Esophagus (tissue), 2 donors: Measurements from ENCODE around the gene GPR42. TPM values are rescaled to one million over a fixed set of nuclear protein-coding genes. Genes with fewer than 3 reads are reported as not detected.
"Not testable (repeated sequence)": the region's sequence is repeated elsewhere in the genome, so short reads cannot be mapped to it uniquely, and the experiment has no call there.

Experiments used
- H3K27ac ChIP-seq, 2 donors: one replicate each; pipeline ENCODE4 v1.5.1; 2013; ENCODE audit warnings: low read depth in 2 of 2, mild to moderate bottlenecking in 2 of 2, inconsistent platforms in 1 of 2, low read length in 1 of 2, moderate library complexity in 1 of 2
- H3K27me3 ChIP-seq, 2 donors: one replicate each; pipeline ENCODE4 v1.6.1; 2013; ENCODE audit warnings: low read length in 2 of 2, control low read depth in 1 of 2, mild to moderate bottlenecking in 1 of 2; ENCODE audit not compliant: insufficient read depth in 2 of 2, control insufficient read depth in 1 of 2
- H3K36me3 ChIP-seq, 2 donors: one replicate each; pipeline ENCODE4 v1.6.1; 2013; ENCODE audit warnings: low read length in 1 of 2; ENCODE audit not compliant: control insufficient read depth in 2 of 2, insufficient read depth in 2 of 2
- H3K4me1 ChIP-seq, 2 donors: one replicate each; pipeline ENCODE4 v1.6.1; 2013; ENCODE audit warnings: low read length in 1 of 2; ENCODE audit not compliant: control insufficient read depth in 2 of 2, insufficient read depth in 2 of 2
- H3K4me3 ChIP-seq, 2 donors: one replicate each; pipeline ENCODE4 v1.5.1; 2013; ENCODE audit warnings: low read length in 2 of 2, mild to moderate bottlenecking in 2 of 2, low read depth in 1 of 2, moderate library complexity in 1 of 2
- H3K9me3 ChIP-seq, 2 donors: one replicate each; pipeline ENCODE4 v1.6.1; 2013; ENCODE audit warnings: mild to moderate bottlenecking in 2 of 2, low read depth in 1 of 2, low read length in 1 of 2, moderate library complexity in 1 of 2; ENCODE audit not compliant: control insufficient read depth in 2 of 2, insufficient read depth in 1 of 2
- WGBS, 2 donors: extraction: QIAGEN DNeasy Blood & Tissue Kit; methylation state at CpG; one replicate each; pipeline ENCODE4 v1.1.7; 2013; 5-methylcytosine and 5-hydroxymethylcytosine counted together
- polyA plus RNA-seq, 2 donors: library from polyadenylated mRNA; stranded (reverse); fragments of 200-250 nt; gene quantifications; one replicate each; pipeline ENCODE4 v1.2.3, GENCODE V29; 2013
- donor health status: healthy with polysubstance abuse.
- donor health status: Bipolar disorder and iron deficiency.

Gene GPR42
- polyA plus RNA-seq, 2 donors = not detected

GRCh38 chr19:35352448-35353304 is 18.2 kb upstream of the GPR42 start:
- Histone ChIP-seq H3K36me3 (no peaks in the 10 kb centered on the region), H3K27ac (no peak overlapping the region), H3K27me3 (no peaks in the 10 kb centered on the region), H3K4me3 (no peak overlapping the region), H3K4me1 (no peaks in the 10 kb centered on the region), H3K9me3 (no peaks in the 10 kb centered on the region)
- 31 to 35% methylated on average over 32 of the region's 32 CpGs for WGBS, 2 donors

- WGBS, 2 donors = 64 to 69% methylated on average over 9 of the region's 9 CpGs
- H3K36me3 ChIP-seq = no peaks in the 10 kb centered on the region
- H3K27ac ChIP-seq = no peak overlapping the region
- no peaks in the 10 kb centered on the region for H3K9me3 ChIP-seq
- H3K4me3 ChIP-seq = no peak overlapping the region
- H3K4me1 ChIP-seq = peaks cover 0 to 2% of the 10 kb centered on the region in 2 donors
- no peaks in the 10 kb centered on the region for H3K27me3 ChIP-seq
Observed at GRCh38 chr19:35353635-35354034, 17.2 kb upstream of the GPR42 start.

- Histone ChIP-seq H3K36me3 (no peaks in the 10 kb centered on the region), H3K27ac (no peak overlapping the region), H3K4me1 (peaks cover 0 to 2% of the 10 kb centered on the region in 2 donors), H3K4me3 (no peak overlapping the region), H3K9me3 (no peaks in the 10 kb centered on the region), H3K27me3 (no peaks in the 10 kb centered on the region)
- 81 to 83% methylated on average over 8 of the region's 8 CpGs for WGBS, 2 donors
Observed at GRCh38 chr19:35354898-35355297, 16.0 kb upstream of the GPR42 start.

GRCh38 chr19:35355791-35356460 is 14.9 kb upstream of the GPR42 start:
- 38 to 53% methylated on average over 6 of the region's 6 CpGs for WGBS, 2 donors
- no peaks in the 10 kb centered on the region for H3K36me3 ChIP-seq
- no peak overlapping the region for H3K4me3 ChIP-seq
- peaks cover 0 to 2% of the 10 kb centered on the region in 2 donors for H3K4me1 ChIP-seq
- H3K27me3 ChIP-seq = no peaks in the 10 kb centered on the region
- no peaks in the 10 kb centered on the region for H3K9me3 ChIP-seq
- H3K27ac ChIP-seq = no peak overlapping the region

GRCh38 chr19:35357867-35358573 is 12.8 kb upstream of the GPR42 start, which contains the start of gene FFAR3:
FFAR3 (plus strand) TSS chr19:35358460; CDS start chr19:35358891, 431 bp downstream.
- Histone ChIP-seq H3K27me3 (peaks cover 0 to 2% of the 10 kb centered on the region in 2 donors), H3K9me3 (no peaks in the 10 kb centered on the region), H3K4me3 (no peak within 1 kb of the TSS), H3K36me3 (no peaks in the 10 kb centered on the region), H3K4me1 (peaks cover 0 to 2% of the 10 kb centered on the region in 2 donors), H3K27ac (no peak within 1 kb of the TSS)
- WGBS, 2 donors = 51 to 55% methylated on average over 18 of the region's 18 CpGs

GRCh38 chr19:35358834-35359233 is 12.0 kb upstream of the GPR42 start:
- H3K4me3 ChIP-seq, H3K27me3 ChIP-seq, H3K27ac ChIP-seq, H3K36me3 ChIP-seq, H3K9me3 ChIP-seq, H3K4me1 ChIP-seq: not testable (repeated sequence)
- 72% methylated on average over 8 to 11 of the region's 16 CpGs for WGBS, 2 donors

GRCh38 chr19:35359395-35359794 is 11.5 kb upstream of the GPR42 start:
- H3K9me3 ChIP-seq = not testable (repeated sequence)

GRCh38 chr19:35360081-35360480 is 10.8 kb upstream of the GPR42 start:
- H3K27me3 ChIP-seq, H3K4me1 ChIP-seq, H3K27ac ChIP-seq, H3K4me3 ChIP-seq, H3K9me3 ChIP-seq, H3K36me3 ChIP-seq: not testable (repeated sequence)
- WGBS, 2 donors = 100% methylated on average over 3 of the region's 5 CpGs; no CpG with 5 or more reads in 1 of the 2 donors

More at GRCh38 chr19:35359395-35359794, 11.5 kb upstream of the GPR42 start:
- not testable (repeated sequence) for H3K36me3 ChIP-seq, H3K4me3 ChIP-seq, H3K4me1 ChIP-seq, H3K27me3 ChIP-seq, H3K27ac ChIP-seq
- WGBS, 2 donors = 88 to 90% methylated on average over 16 to 21 of the region's 21 CpGs

- Histone ChIP-seq H3K4me3 (no peak overlapping the region), H3K9me3 (no peaks in the 10 kb centered on the region), H3K36me3 (no peaks in the 10 kb centered on the region), H3K27me3 (peaks cover 0 to 2% of the 10 kb centered on the region in 2 donors), H3K4me1 (peaks cover 0 to 2% of the 10 kb centered on the region in 2 donors), H3K27ac (no peak overlapping the region)
- 31 to 48% methylated on average over 5 of the region's 5 CpGs for WGBS, 2 donors
Observed at GRCh38 chr19:35360880-35361420, 9.9 kb upstream of the GPR42 start.
